ENCODE results near the gene ARHGAP24.

- TF ChIP-seq POLR2A (IDR thresholded peaks at IDR 0.05) = no peak
- no peak for TF ChIP-seq CTCF (IDR thresholded peaks at IDR 0.05)
- TF ChIP-seq POLR2AphosphoS5 (IDR thresholded peaks at IDR 0.05) = no peak
These were observed 557.6 kb downstream of the ARHGAP24 start for GRCh38 chr4:86032476-86033022.

All from breast epithelium (tissue), 3 donors.